ENCODE measurements around the gene EIF5A2. TPM values are rescaled to one million over a fixed set of nuclear protein-coding genes. Genes with fewer than 3 reads are reported as not detected.

EIF5A2 gene
- total RNA-seq, 1 experiment from 2014 or later = 6.0 TPM

DNA sequence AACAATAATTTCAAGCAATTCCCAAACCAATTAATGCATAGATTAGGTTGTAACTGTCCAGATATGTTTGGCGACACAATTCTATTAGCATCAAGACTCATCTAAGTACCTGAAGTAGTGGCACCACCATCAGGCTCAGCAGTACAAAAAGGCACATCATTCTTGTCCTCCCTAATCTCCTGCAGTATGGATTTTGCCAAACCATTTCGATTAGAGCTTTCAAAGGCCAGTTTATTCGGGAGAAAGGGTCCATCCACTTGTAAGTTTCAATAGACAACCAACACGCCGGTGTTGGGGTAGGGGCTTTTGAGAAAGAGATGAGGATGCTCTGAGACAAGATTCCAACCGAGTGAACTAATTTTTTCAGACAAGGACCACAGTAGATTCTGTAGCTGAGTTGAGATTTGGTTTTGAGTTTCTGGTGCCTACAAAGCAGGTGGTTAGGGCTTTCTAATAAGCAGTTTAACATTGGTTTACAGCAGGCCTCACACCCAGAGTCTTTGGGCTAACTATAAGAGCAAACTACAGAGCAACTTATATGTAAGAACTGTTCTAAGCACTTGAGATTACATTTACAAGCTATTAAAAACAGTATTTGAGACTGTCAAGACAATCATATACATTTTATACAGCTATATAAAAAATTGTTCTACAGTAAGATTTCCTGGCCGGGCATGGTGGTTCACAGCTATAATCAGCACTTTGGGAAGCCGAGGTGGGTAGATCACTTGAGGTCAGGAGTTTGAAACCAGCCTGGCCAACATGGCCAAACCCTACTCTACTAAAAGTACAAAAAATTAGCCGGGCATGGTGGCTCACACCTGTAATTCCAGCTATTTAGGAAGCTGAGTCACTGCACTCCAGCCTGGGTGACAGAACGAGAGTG, 43.0 kb downstream of the EIF5A2 start:
- Mint-ChIP-seq H3K27me3 (ENCODE audit: insufficient read depth, unreplicated experiment) (no peaks in the 10 kb centered on the region), H3K4me1 (ENCODE audit: insufficient read depth, unreplicated experiment) (peaks cover 15% of the 10 kb centered on the region), H3K27ac (ENCODE audit: low read depth, unreplicated experiment) (no peak overlapping the region), H3K36me3 (ENCODE audit: insufficient read depth, unreplicated experiment) (peaks cover 52% of the 10 kb centered on the region), H3K4me3 (ENCODE audit: unreplicated experiment) (no peak overlapping the region), H3K9me3 (ENCODE audit: unreplicated experiment) (no peaks in the 10 kb centered on the region)
- ChIA-PET CTCF (interaction anchor here (5.5 kb wide), 1 partner anchor 16 kb away, joined by 31 read pairs; no protein-coding TSS in a partner anchor), POLR2A (interaction anchor here (0.6 to 2.1 kb wide), 5 partner anchors 8 to 1634 kb away, joined by 3 to 5 read pairs (median 3); no protein-coding TSS in a partner anchor)
- no TSS peak for BruUV-seq (replicated peaks)
- intact Hi-C loops (cut with micrococcal nuclease) = no loop called here
- DNase-seq (ENCODE audit: unreplicated experiment) = peak; percentile 32
- TF ChIP-seq, protein P1, sequence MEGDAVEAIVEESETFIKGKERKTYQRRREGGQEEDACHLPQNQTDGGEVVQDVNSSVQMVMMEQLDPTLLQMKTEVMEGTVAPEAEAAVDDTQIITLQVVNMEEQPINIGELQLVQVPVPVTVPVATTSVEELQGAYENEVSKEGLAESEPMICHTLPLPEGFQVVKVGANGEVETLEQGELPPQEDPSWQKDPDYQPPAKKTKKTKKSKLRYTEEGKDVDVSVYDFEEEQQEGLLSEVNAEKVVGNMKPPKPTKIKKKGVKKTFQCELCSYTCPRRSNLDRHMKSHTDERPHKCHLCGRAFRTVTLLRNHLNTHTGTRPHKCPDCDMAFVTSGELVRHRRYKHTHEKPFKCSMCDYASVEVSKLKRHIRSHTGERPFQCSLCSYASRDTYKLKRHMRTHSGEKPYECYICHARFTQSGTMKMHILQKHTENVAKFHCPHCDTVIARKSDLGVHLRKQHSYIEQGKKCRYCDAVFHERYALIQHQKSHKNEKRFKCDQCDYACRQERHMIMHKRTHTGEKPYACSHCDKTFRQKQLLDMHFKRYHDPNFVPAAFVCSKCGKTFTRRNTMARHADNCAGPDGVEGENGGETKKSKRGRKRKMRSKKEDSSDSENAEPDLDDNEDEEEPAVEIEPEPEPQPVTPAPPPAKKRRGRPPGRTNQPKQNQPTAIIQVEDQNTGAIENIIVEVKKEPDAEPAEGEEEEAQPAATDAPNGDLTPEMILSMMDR (IDR thresholded peaks at IDR 0.05; ENCODE audit: unreplicated experiment) = no peak

DNA sequence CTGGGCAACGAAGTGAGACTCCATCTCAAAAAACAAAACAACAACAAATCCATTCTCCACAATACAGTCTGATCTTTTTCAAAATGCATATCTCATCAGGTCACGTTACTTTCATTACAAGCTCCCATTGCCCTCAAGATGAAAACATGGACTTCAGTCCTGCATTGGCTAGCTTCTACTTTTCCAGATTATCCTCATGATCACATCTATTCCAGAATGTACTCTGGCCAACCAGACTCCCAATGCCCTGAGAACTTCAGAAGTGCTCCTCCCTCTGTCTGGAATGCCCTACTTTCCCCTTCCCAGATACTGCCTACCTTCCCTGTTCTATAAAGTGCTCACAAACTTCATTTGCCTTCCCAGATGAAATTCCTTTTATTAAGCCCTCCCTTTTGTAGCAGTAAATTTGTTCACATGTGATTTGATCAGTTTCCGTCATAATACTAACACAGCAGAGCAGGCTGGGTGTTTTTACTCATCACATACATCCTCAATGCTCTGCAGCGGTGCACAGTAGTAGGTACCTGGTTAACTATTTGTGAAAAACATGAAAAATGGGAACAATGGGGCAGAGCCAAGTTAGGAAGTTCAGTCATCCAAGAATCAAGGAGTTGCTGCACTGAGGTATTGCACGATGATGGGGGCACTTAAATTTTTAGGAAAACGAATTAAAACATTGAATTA, 43.8 kb downstream of the EIF5A2 start:
- H3K4me1 Mint-ChIP-seq (ENCODE audit: insufficient read depth, unreplicated experiment) = peaks cover 15% of the 10 kb centered on the region
- peak; percentile 34 for DNase-seq (ENCODE audit: unreplicated experiment)
- no peak overlapping the region for H3K4me3 Mint-ChIP-seq (ENCODE audit: unreplicated experiment)
- H3K27ac Mint-ChIP-seq (ENCODE audit: low read depth, unreplicated experiment) = no peak overlapping the region
- intact Hi-C loops (cut with micrococcal nuclease) = no loop called here
- ChIA-PET CTCF (interaction anchor here (0.7 to 5.5 kb wide), 2 partner anchors 11 to 16 kb away, joined by 3 to 31 read pairs; no protein-coding TSS in a partner anchor), POLR2A (interaction anchor here (1.2 to 2.1 kb wide), 2 partner anchors 9 to 11 kb away, joined by 4 to 5 read pairs; no protein-coding TSS in a partner anchor)
- no peaks in the 10 kb centered on the region for H3K9me3 Mint-ChIP-seq (ENCODE audit: unreplicated experiment)
- BruUV-seq (replicated peaks) = no TSS peak
- peaks cover 45% of the 10 kb centered on the region for H3K36me3 Mint-ChIP-seq (ENCODE audit: insufficient read depth, unreplicated experiment)
- TF ChIP-seq, protein P1 (IDR thresholded peaks at IDR 0.05; ENCODE audit: unreplicated experiment) = no peak
- no peaks in the 10 kb centered on the region for H3K27me3 Mint-ChIP-seq (ENCODE audit: insufficient read depth, unreplicated experiment)

DNA sequence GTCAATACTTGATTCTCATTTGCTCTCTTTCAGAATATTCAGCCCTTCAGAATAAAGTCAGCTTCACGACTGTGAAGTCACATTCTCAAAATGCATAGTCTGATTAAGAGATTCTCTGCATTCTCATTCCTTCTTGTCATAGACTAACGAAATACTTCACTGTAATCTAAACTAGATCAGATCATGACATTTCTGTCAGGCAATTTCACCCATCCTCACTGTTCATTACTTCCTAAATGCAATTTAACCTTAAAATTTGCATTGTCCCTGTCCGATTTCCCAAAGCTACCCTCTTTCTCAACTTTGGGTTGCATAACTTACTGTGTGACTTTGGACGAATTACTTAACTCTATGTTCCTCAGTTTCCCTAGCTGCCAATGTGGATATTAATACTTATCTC, 44.6 kb downstream of the EIF5A2 start:
- H3K27me3 Mint-ChIP-seq (ENCODE audit: insufficient read depth, unreplicated experiment) = no peaks in the 10 kb centered on the region
- H3K4me3 Mint-ChIP-seq (ENCODE audit: unreplicated experiment) = no peak overlapping the region
- no peak overlapping the region for H3K27ac Mint-ChIP-seq (ENCODE audit: low read depth, unreplicated experiment)
- BruUV-seq (replicated peaks) = no TSS peak
- peaks cover 15% of the 10 kb centered on the region for H3K4me1 Mint-ChIP-seq (ENCODE audit: insufficient read depth, unreplicated experiment)
- intact Hi-C loops (cut with micrococcal nuclease) = no loop called here
- no peaks in the 10 kb centered on the region for H3K9me3 Mint-ChIP-seq (ENCODE audit: unreplicated experiment)
- ChIA-PET POLR2A (interaction anchor here (1.2 to 2.1 kb wide), 2 partner anchors 8 to 10 kb away, joined by 4 to 5 read pairs; no protein-coding TSS in a partner anchor), CTCF (interaction anchor here (0.6 to 5.5 kb wide), 4 partner anchors 11 to 451 kb away, joined by 3 to 31 read pairs (median 3); no protein-coding TSS in a partner anchor)
- TF ChIP-seq, protein P1 (IDR thresholded peaks at IDR 0.05; ENCODE audit: unreplicated experiment) = no peak
- no peak for DNase-seq (ENCODE audit: unreplicated experiment)
- peaks cover 37% of the 10 kb centered on the region for H3K36me3 Mint-ChIP-seq (ENCODE audit: insufficient read depth, unreplicated experiment)

Data from MCF 10A (cell line).